A204.1 (cell line): Measurements from ENCODE around the gene AKAP13.
"Not testable (repeated sequence)": the region's sequence is repeated elsewhere in the genome, so short reads cannot be mapped to it uniquely, and the experiment has no call there.

Source experiments
- FAIRE-seq: peaks from 2 replicates; lab custom pipeline; 2012; peaks lifted over from hg19 to GRCh38; lab: Jason Lieb, UNC

AKAP13 gene

DNA sequence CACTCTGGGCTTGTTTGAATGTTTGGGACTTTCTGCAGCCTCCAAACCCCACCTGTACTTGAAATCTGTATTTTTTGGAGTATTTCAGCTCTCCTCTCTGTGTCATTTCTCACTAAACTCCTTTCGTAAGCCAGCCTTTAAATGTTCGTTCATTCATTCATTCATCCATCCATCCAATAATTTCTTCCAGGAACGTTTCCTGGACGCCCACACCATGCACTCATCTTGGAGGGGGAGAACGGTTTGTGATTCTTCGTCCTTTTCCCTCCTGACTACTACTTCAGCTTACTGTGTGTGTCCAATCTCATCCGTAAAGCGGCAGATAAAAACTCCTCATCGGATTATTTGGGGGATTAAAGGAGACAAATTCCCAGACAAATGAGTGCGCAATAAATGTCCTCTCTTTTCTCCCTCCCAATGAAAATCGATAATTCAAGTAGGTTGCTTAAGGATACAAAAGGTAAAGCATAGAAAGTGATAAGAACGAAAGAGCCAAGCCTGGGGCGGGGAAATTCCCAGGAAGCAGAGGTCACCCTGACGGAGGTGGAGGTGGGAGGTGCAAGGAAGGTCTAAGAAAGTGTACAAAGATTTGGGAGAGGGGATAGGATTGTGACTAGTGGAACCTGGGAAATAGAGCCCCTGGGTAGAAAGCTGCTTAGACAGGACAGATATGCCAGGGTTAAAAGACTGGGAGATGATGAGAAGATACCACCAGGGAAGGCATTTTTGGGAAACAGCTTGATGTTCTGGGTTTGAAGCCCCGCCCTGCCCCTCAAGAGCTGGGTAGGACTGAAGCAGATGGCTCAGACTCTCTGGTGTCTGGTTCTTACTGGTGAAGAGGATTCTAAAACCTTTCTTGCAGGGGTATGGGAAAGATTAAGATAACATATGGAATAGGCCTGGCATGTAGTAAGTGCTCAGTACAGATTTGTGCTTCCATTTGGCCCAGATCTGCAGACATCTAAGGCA, 415.2 kb downstream of the AKAP13 start:
- FAIRE-seq = no peak

DNA sequence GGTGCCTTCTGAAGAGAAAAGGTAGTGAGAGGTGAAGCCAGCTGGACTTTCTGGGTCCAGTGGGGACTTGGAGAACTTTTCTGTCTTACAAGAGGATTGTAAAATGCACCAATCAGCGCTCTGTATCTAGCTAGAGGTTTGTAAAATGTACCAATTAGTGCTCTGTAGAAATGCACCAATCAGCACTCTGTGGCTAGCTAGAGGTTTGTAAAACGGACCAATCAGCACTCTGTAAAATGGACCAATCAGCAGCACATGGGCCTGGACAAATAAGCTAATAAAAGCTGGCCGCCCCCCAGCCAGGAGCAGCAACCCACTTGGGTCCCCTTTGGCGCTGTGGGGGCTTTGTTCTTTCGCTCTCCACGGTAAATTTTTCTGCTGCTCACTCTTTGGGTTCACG, 416.0 kb downstream of the AKAP13 start:
- not testable (repeated sequence) for FAIRE-seq
